HT1080 (cell line): Measurements from ENCODE around the gene SRGN. TPM values are rescaled to one million over a fixed set of nuclear protein-coding genes. Genes with fewer than 3 reads are reported as not detected.

Experiments
- DNase-seq: peaks from one replicate; pipeline ENCODE4 v3.0.0-alpha.2; 2015; ENCODE audit warnings: low read depth
- total RNA-seq: library from RNA; depleted of rRNA; stranded (reverse); fragments of >200 nt; shearing (Covaris generic); gene quantifications from 2 replicates; pipeline ENCODE4 v1.2.3, GENCODE V29; 2014

SRGN gene
- total RNA-seq, 1 experiment from 2014 or later = 180 TPM

DNA sequence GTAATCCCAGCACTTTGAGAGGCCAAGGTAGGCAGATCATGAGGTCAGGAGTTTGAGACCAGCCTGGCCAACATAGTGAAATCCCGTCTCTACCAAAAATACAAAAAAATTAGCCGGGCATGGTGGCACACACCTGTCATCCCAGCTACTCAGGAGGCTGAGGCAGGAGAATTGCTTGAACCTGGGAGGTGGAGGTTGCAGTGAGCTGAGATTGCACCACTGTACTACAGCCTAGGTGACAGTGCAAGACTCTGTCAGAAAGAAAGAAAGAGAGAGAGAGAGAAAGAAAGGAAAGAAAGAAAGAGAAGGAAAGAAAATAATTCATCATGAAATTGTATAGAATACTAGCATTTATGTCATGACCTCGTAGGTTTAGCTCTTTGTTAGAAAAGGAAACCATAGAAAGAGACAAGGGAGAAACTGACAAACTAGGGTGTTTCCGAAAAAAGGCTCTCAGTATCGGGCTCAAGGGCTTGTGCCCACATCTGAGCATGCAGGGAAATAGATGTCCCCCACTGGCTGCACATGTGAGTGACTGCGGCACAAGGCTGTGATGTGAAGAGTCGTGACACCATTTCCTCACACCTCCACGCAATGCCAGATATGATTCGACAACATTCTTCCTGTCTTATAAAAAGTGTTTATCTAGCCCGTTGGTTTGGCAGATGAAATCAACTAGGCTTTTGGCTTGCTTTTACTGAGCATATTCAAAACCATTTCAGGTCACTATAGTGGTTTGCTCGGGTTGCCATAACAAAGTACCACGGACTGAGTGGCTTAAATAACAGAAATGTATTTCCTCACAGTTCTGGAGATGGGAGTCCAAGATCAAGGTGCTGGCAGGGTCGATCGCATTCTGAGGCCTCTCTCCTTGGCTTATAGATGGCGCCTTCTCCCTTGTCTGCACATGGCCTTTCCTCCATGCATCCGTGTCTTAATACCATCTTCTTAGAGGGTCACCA lies 2.0 kb downstream of the SRGN start:
- DNase-seq = peak; percentile 32

DNA sequence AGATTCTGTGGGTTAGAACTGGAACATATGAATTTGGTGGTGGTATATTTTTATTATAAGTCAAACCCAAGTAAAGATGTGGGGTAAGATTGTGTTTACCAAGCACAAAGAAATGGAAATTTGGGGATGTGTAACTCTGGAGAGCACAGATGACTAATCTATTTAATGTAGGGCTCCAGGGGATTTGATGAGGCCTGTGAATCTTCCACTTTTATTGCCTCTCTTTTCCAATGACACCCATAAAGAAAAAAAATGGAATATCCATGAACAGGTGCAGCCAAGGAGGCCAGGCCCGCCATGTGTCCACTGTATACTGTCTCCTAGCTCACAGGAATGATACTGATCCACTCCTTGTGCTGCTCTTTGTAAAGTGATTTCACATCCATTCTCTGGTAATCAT lies 2.8 kb downstream of the SRGN start:
- DNase-seq = no peak

GRCh38 chr10:69091143-69091651 lies 3.3 kb downstream of the SRGN start:
- no peak for DNase-seq

- DNase-seq = peak; percentile 84
Observed at GRCh38 chr10:69092959-69093850, 5.3 kb downstream of the SRGN start.

- peak; percentile 47 for DNase-seq
Observed at GRCh38 chr10:69093933-69094332, 6.0 kb downstream of the SRGN start.

DNA sequence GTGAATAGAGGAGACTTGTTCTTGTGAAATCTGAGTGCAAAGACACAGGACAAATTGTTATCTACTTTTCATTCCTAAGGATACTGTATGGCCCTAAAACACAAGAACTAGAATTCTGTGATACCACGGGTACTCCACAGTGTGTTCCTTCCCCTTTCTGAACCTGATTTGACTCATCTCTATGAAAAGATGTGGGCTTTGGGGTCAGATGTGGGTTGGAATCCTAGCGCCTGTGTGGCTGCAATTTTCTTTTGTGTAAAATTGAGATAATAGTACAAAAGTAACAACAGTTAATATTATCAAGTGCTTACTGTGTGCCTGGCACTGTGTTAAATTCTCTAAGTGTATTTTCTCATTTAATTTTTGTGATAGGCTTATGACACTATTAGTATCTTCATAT lies 8.1 kb downstream of the SRGN start:
- DNase-seq = no peak

DNA sequence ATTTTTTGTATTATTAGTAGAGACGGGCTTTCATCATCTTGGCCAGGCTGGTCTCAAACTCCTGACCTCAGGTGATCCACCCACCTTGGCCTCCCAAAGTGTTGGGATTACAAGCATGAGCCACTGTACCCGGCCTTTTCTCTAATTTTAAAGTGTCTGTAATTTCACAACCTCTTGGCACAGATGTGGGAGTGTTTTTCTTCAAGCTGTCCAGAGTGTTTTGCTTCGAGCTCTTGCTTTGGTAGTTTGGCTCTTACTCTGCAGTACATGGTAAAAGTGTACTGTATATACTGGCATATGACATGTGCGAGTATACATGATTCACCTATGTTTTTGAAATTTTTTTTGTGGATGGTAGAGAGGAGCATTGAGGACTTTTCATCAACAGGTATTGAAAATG lies 9.8 kb downstream of the SRGN start:
- DNase-seq = no peak

DNA sequence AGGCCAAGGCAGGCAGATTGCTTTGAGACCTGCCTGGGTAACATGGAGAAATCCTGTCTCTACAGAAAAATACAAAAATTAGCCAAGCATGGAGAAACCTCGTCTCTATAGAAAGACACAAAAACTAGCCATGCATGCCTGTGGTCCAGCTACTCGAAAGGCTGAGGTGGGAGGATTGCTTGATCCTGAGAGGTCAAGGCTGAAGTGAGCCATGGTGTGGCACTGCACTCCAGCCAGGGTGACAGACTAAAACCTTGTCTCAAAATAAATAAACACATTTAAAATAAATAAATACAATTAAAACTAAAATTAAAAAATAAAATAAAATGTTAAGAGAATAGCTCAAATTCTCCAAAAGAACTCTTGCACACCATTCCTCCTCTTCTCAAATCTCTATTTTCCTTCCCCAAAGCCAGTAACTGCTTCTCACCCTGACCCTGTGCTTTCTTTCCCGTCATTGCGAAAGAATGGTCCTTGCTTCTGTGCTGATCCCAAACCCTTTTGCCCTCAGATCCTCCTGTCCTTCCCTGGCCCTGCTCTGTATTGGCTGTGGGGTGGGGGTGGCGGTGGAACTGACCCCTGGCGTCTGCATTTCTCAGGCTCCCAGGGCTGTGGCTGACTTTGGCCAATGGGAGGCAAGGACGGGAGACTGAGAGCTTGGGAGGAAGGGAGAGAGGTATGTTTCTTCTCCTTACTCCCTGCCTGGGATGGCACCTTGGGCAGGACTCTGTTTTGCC lies 12.4 kb downstream of the SRGN start:
- no peak for DNase-seq

- DNase-seq = peak; percentile 93
Observed at GRCh38 chr10:69101451-69102095, 13.7 kb downstream of the SRGN start.

GRCh38 chr10:69102440-69102839 lies 14.5 kb downstream of the SRGN start:
- no peak for DNase-seq

DNA sequence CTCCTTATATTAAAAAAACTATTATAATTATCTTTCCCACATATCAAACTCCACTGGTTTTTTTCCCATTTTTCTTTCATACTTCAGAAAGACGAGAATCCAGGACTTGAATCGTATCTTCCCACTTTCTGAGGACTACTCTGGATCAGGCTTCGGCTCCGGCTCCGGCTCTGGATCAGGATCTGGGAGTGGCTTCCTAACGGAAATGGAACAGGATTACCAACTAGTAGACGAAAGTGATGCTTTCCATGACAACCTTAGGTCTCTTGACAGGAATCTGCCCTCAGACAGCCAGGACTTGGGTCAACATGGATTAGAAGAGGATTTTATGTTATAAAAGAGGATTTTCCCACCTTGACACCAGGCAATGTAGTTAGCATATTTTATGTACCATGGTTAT lies 15.9 kb downstream of the SRGN start:
- DNase-seq = no peak

- no peak for DNase-seq
Observed at GRCh38 chr10:69104994-69105790, 17.3 kb downstream of the SRGN start.

DNA sequence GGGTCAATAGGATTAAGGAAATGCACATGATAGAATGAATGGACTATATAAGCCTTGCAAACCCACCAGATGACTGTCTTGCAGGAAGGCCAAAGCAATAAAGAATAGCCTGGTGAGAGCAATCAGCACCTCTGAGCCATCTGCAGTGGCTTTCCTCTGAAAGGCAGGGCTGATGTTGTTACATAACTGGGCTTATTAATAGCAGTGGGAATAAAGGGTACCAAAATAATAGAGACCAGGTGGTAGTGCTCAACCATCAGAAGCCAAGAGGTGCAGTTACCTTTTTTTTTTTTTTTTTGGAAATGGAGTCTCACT lies 19.2 kb downstream of the SRGN start:
- DNase-seq = no peak

- DNase-seq = no peak
Observed at GRCh38 chr10:69107699-69108098, 19.8 kb downstream of the SRGN start.

DNA sequence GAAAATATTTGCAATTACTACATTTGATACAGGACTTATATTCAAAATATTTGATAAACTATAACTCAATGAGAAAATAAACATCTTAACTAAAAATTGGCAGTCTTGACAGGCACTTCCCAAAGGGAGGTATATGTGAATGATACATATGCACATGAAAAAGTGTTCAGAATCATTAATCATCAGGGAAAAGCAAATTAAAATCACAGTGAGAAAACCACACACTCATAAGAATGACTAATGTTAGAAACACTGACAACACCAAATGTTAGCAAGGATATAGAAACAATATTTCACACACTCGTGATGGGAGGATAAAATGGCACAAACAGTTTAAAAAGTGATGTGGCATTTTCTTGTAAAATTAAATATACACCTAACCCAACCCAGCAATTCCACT lies 32.0 kb downstream of the SRGN start:
- peak; percentile 49 for DNase-seq

- DNase-seq = no peak
Observed at GRCh38 chr10:69123306-69123746, 35.4 kb downstream of the SRGN start.

- peak; percentile 94 for DNase-seq
Observed at GRCh38 chr10:69123747-69124562, 36.1 kb downstream of the SRGN start, which contains the start of gene VPS26A. VPS26A (plus strand) TSS chr10:69124178; CDS start chr10:69124278, 100 bp downstream.

- DNase-seq = peak; percentile 59
Observed at GRCh38 chr10:69124563-69125268, 36.8 kb downstream of the SRGN start.
